Neural progenitor cell (in vitro differentiated cells): ENCODE results near the gene SDHC. TPM values are rescaled to one million over a fixed set of nuclear protein-coding genes. Genes with fewer than 3 reads are reported as not detected.
"Not testable (repeated sequence)": the region's sequence is repeated elsewhere in the genome, so short reads cannot be mapped to it uniquely, and the experiment has no call there.

Source experiments
- DNase-seq: peaks from one replicate; pipeline ENCODE4 v3.0.0-alpha.2; 2016; ENCODE audit warnings: low spot score
- H2AFZ ChIP-seq: fragments of 200-600 bp; sonication (generic); replicated peaks from 2 replicates; pipeline ENCODE4 v1.6.1; 2016; ENCODE audit warnings: antibody characterized with exemption
- H3F3A ChIP-seq: fragments of 200-600 bp; sonication (generic); 2 replicates; pipeline ENCODE4 v1.6.1; 2016; ENCODE audit warnings: antibody characterized with exemption, low read depth
- H3K27ac ChIP-seq: fragments of 200-600 bp; sonication (generic); 2 replicates; pipeline ENCODE4 v1.5.1; 2016; ENCODE audit warnings: mild to moderate bottlenecking
- H3K27me3 ChIP-seq: fragments of 200-600 bp; sonication (generic); 2 replicates; pipeline ENCODE4 v1.6.1; 2016; ENCODE audit warnings: mild to moderate bottlenecking, moderate library complexity
- H3K36me3 ChIP-seq: fragments of 200-600 bp; sonication (generic); 2 replicates; pipeline ENCODE4 v1.5.1; 2016
- H3K4me1 ChIP-seq: fragments of 200-600 bp; sonication (generic); 2 replicates; pipeline ENCODE4 v1.6.1; 2016; ENCODE audit warnings: mixed run types
- H3K4me2 ChIP-seq: fragments of 200-600 bp; sonication (generic); 2 replicates; pipeline ENCODE4 v1.6.1; 2016
- H3K4me3 ChIP-seq: fragments of 200-600 bp; sonication (generic); 2 replicates; pipeline ENCODE4 v1.5.1; 2016
- H3K79me2 ChIP-seq: fragments of 200-600 bp; sonication (generic); 2 replicates; pipeline ENCODE4 v1.6.1; 2016; ENCODE audit warnings: low read depth
- H3K9ac ChIP-seq: fragments of 200-600 bp; sonication (generic); 2 replicates; pipeline ENCODE4 v1.6.1; 2016
- H3K9me3 ChIP-seq: fragments of 200-600 bp; sonication (generic); 2 replicates; pipeline ENCODE4 v1.5.1; 2016; ENCODE audit warnings: low read depth
- H4K20me1 ChIP-seq: fragments of 200-600 bp; sonication (generic); 2 replicates; pipeline ENCODE4 v1.6.1; 2016; ENCODE audit warnings: low read depth
- H3K27ac Mint-ChIP-seq: 3 replicates; pipeline ENCODE4 v1.8.0; 2021; ENCODE audit warnings: mixed read lengths
- H3K27me3 Mint-ChIP-seq: 2 replicates; pipeline ENCODE4 v1.8.0; 2022; ENCODE audit warnings: low read depth, mild to moderate bottlenecking, inconsistent platforms, moderate library complexity, mixed read lengths; ENCODE audit not compliant: insufficient read depth
- H3K36me3 Mint-ChIP-seq: 3 replicates; pipeline ENCODE4 v1.8.0; 2021; ENCODE audit warnings: mixed read lengths
- H3K4me1 Mint-ChIP-seq: 3 replicates; pipeline ENCODE4 v1.8.0; 2021; ENCODE audit warnings: mixed read lengths
- H3K4me3 Mint-ChIP-seq: 3 replicates; pipeline ENCODE4 v1.8.0; 2021; ENCODE audit warnings: mild to moderate bottlenecking, moderate library complexity, mixed read lengths
- H3K9me3 Mint-ChIP-seq: 3 replicates; pipeline ENCODE4 v1.8.0; 2020; ENCODE audit warnings: mixed read lengths
- CTCF ChIP-seq: fragments of 200-600 bp; sonication (generic); IDR thresholded peaks from 2 replicates; pipeline ENCODE4 v1.5.1; 2017; ENCODE audit warnings: antibody characterized with exemption, mild to moderate bottlenecking
- EZH2 ChIP-seq: fragments of 200-600 bp; sonication (generic); IDR thresholded peaks from 2 replicates; pipeline ENCODE4 v1.6.1; 2017; ENCODE audit warnings: antibody characterized with exemption, mild to moderate bottlenecking, moderate library complexity
- EZH2phosphoT487 ChIP-seq: fragments of 200-600 bp; sonication (generic); IDR thresholded peaks from 2 replicates; pipeline ENCODE4 v1.6.1; 2017; ENCODE audit warnings: antibody characterized with exemption
- total RNA-seq: library from RNA; depleted of rRNA; stranded (reverse); fragments of >200 nt; gene quantifications from 2 replicates; pipeline ENCODE4 v1.2.3, GENCODE V29; 2015; ENCODE audit warnings: low replicate concordance

The SDHC gene
- total RNA-seq, 1 donor from 2014 or later = 61.2 TPM

- H3K4me2 ChIP-seq = no peak overlapping the region
- peaks cover 30% of the 10 kb centered on the region for H3K27me3 ChIP-seq
- H3K27ac ChIP-seq = no peak overlapping the region
- Mint-ChIP-seq H3K4me1 (peaks cover 15% of the 10 kb centered on the region), H3K27ac (no peak overlapping the region), H3K9me3 (peaks cover 5% of the 10 kb centered on the region), H3K36me3 (peaks cover 3% of the 10 kb centered on the region), H3K4me3 (peak overlapping the region; percentile 64), H3K27me3 (peaks cover 19% of the 10 kb centered on the region)
- no peak overlapping the region for H3K9ac ChIP-seq
- no peak overlapping the region for H2AFZ ChIP-seq
- no peaks in the 10 kb centered on the region for H3K36me3 ChIP-seq
- H3F3A ChIP-seq = peaks cover 19% of the 10 kb centered on the region
- H4K20me1 ChIP-seq = no peaks in the 10 kb centered on the region
- no peaks in the 10 kb centered on the region for H3K79me2 ChIP-seq
- peaks cover 4% of the 10 kb centered on the region for H3K4me1 ChIP-seq
- no peaks in the 10 kb centered on the region for H3K9me3 ChIP-seq
- DNase-seq = no peak
- TF ChIP-seq EZH2 = no peak
- no peak for TF ChIP-seq CTCF
- TF ChIP-seq EZH2phosphoT487 = no peak
- H3K4me3 ChIP-seq = no peak overlapping the region
These were observed 88.3 kb downstream of the SDHC start for GRCh38 chr1:161402446-161402845.

- peaks cover 7% of the 10 kb centered on the region for H3F3A ChIP-seq
- Mint-ChIP-seq H3K4me3 (no peak overlapping the region), H3K9me3 (peaks cover 5% of the 10 kb centered on the region), H3K36me3 (peaks cover 3% of the 10 kb centered on the region), H3K27me3 (peaks cover 18% of the 10 kb centered on the region), H3K4me1 (peaks cover 11% of the 10 kb centered on the region), H3K27ac (no peak overlapping the region)
- no peak overlapping the region for H3K9ac ChIP-seq
- DNase-seq = no peak
- H3K27me3 ChIP-seq = peaks cover 30% of the 10 kb centered on the region
- no peaks in the 10 kb centered on the region for H3K36me3 ChIP-seq
- no peaks in the 10 kb centered on the region for H4K20me1 ChIP-seq
- H3K4me1 ChIP-seq = no peaks in the 10 kb centered on the region
- no peak overlapping the region for H2AFZ ChIP-seq
- H3K9me3 ChIP-seq = no peaks in the 10 kb centered on the region
- H3K79me2 ChIP-seq = no peaks in the 10 kb centered on the region
- H3K4me2 ChIP-seq = no peak overlapping the region
- TF ChIP-seq EZH2phosphoT487 = no peak
- no peak for TF ChIP-seq CTCF
- no peak for TF ChIP-seq EZH2
- H3K27ac ChIP-seq = no peak overlapping the region
- no peak overlapping the region for H3K4me3 ChIP-seq
These were observed 89.9 kb downstream of the SDHC start for GRCh38 chr1:161404051-161404597.

- H3K4me3 ChIP-seq, H3K4me2 ChIP-seq, H3K4me1 ChIP-seq, DNase-seq, H3K9ac ChIP-seq, H4K20me1 ChIP-seq, H3K36me3 ChIP-seq, H3K27ac ChIP-seq, H3K27me3 Mint-ChIP-seq, H3K27ac Mint-ChIP-seq, H3K9me3 ChIP-seq, H3K4me3 Mint-ChIP-seq, H3K36me3 Mint-ChIP-seq, H3K9me3 Mint-ChIP-seq, H2AFZ ChIP-seq, H3K79me2 ChIP-seq, H3K4me1 Mint-ChIP-seq: not testable (repeated sequence)
- Histone ChIP-seq H3K27me3 (peaks cover 18% of the 10 kb centered on the region), H3F3A (peaks cover 15% of the 10 kb centered on the region)
These were observed 92.4 kb downstream of the SDHC start for GRCh38 chr1:161406551-161406950.

- no peak overlapping the region for H3K27ac ChIP-seq
- Mint-ChIP-seq H3K4me3 (no peak overlapping the region), H3K27me3 (peaks cover 5% of the 10 kb centered on the region), H3K36me3 (no peaks in the 10 kb centered on the region), H3K27ac (no peak overlapping the region), H3K9me3 (peaks cover 6% of the 10 kb centered on the region), H3K4me1 (peaks cover 3% of the 10 kb centered on the region)
- no peaks in the 10 kb centered on the region for H3K9me3 ChIP-seq
- no peaks in the 10 kb centered on the region for H3K79me2 ChIP-seq
- H3K4me1 ChIP-seq = peaks cover 6% of the 10 kb centered on the region
- TF ChIP-seq CTCF (no peak), EZH2 (no peak), EZH2phosphoT487 (no peak)
- peaks cover 15% of the 10 kb centered on the region for H3F3A ChIP-seq
- no peak overlapping the region for H2AFZ ChIP-seq
- DNase-seq = no peak
- H3K36me3 ChIP-seq = no peaks in the 10 kb centered on the region
- no peak overlapping the region for H3K4me3 ChIP-seq
- no peak overlapping the region for H3K4me2 ChIP-seq
- H3K9ac ChIP-seq = no peak overlapping the region
- H4K20me1 ChIP-seq = no peaks in the 10 kb centered on the region
- peaks cover 10% of the 10 kb centered on the region for H3K27me3 ChIP-seq
These were observed 93.3 kb downstream of the SDHC start for GRCh38 chr1:161407451-161407985.
